ENCODE measurements around the gene CT45A5. TPM values are rescaled to one million over a fixed set of nuclear protein-coding genes. Genes with fewer than 3 reads are reported as not detected.
"Not testable (repeated sequence)": the region's sequence is repeated elsewhere in the genome, so short reads cannot be mapped to it uniquely, and the experiment has no call there.

Gene CT45A5
- total RNA-seq: not detected
- not detected for total RNA-seq (2013)
- 0 reads per million in 29 experiments for total RNA-seq

GRCh38 chrX:135785403-135785802, at the start of gene CT45A5:
Gene CT45A5, minus strand, starts transcription at chrX:135785503. Its CDS starts 3,774 bp downstream, at chrX:135781729.
- H3K27me3 ChIP-seq (replicated peaks in 1 of 2; ENCODE audit: control insufficient read depth in 2 of 2, extremely low read depth in 1 of 2, insufficient read depth in 2 of 2, low read length in 1 of 2); H3K9me3 Mint-ChIP-seq; H3K4me3 Mint-ChIP-seq; H3K27me3 Mint-ChIP-seq; H3K36me3 Mint-ChIP-seq; CTCF ChIA-PET; H3K27ac ChIP-seq (ENCODE audit: low read length); DNase-seq; H3K4me1 ChIP-seq (ENCODE audit: control insufficient read depth in 1 of 2, extremely low read depth in 1 of 2, insufficient read depth in 2 of 2, low read length in 2 of 2); ATAC-seq (replicated peaks in 1 of 4); H3K4me3 ChIP-seq (ENCODE audit: control insufficient read depth in 1 of 2, extremely low read depth in 1 of 2, low read length in 1 of 2); H3K4me1 Mint-ChIP-seq; H3K9me3 ChIP-seq; H3K27ac Mint-ChIP-seq; H3K36me3 ChIP-seq (ENCODE audit: control insufficient read depth in 2 of 2, extremely low read depth in 1 of 2, insufficient read depth in 1 of 2, low read length in 1 of 2); POLR2A ChIA-PET: not testable (repeated sequence)
- WGBS (ENCODE audit: insufficient coverage): no CpG with 5 or more reads among the region's 16 CpGs

- H3K27ac ChIP-seq (ENCODE audit: low read length); DNase-seq; H3K4me3 ChIP-seq (ENCODE audit: control insufficient read depth in 1 of 2, extremely low read depth in 1 of 2, low read length in 1 of 2); H3K36me3 Mint-ChIP-seq; H3K9me3 Mint-ChIP-seq; H3K9me3 ChIP-seq; CTCF ChIA-PET; H3K27me3 ChIP-seq (replicated peaks in 1 of 2; ENCODE audit: control insufficient read depth in 2 of 2, extremely low read depth in 1 of 2, insufficient read depth in 2 of 2, low read length in 1 of 2); H3K27me3 Mint-ChIP-seq; ATAC-seq (replicated peaks in 1 of 4); POLR2A ChIA-PET; H3K27ac Mint-ChIP-seq; H3K4me1 Mint-ChIP-seq; H3K4me1 ChIP-seq (ENCODE audit: control insufficient read depth in 1 of 2, extremely low read depth in 1 of 2, insufficient read depth in 2 of 2, low read length in 2 of 2); H3K4me3 Mint-ChIP-seq; H3K36me3 ChIP-seq (ENCODE audit: control insufficient read depth in 2 of 2, extremely low read depth in 1 of 2, insufficient read depth in 1 of 2, low read length in 1 of 2): not testable (repeated sequence)
- no CpG with 5 or more reads among the region's 17 CpGs for WGBS (ENCODE audit: insufficient coverage)
Measured at GRCh38 chrX:135819912-135820311, 34.6 kb upstream of the CT45A5 start, which contains the start of gene CT45A2. Gene CT45A2, minus strand, starts transcription at chrX:135820012. Its CDS starts 3,747 bp downstream, at chrX:135816265.

GRCh38 chrX:135802687-135803086, 17.4 kb upstream of the CT45A5 start, which contains the start of gene CT45A6:
Gene CT45A6, minus strand, starts transcription at chrX:135802787. Its CDS starts 3,794 bp downstream, at chrX:135798993.
- no CpG with 5 or more reads among the region's 16 CpGs for WGBS (ENCODE audit: insufficient coverage)
- not testable (repeated sequence) for H3K4me1 Mint-ChIP-seq

GRCh38 chrX:135768091-135768490, 17.2 kb downstream of the CT45A5 start, which contains the start of gene CT45A3:
Gene CT45A3, minus strand, starts transcription at chrX:135768191. Its CDS starts 3,747 bp downstream, at chrX:135764444.
- H3K36me3 ChIP-seq (ENCODE audit: control insufficient read depth in 2 of 2, extremely low read depth in 1 of 2, insufficient read depth in 1 of 2, low read length in 1 of 2); POLR2A ChIA-PET; H3K27me3 Mint-ChIP-seq; DNase-seq; H3K27me3 ChIP-seq (replicated peaks in 1 of 2; ENCODE audit: control insufficient read depth in 2 of 2, extremely low read depth in 1 of 2, insufficient read depth in 2 of 2, low read length in 1 of 2); H3K9me3 ChIP-seq; ATAC-seq (replicated peaks in 1 of 4); CTCF ChIA-PET; H3K4me1 Mint-ChIP-seq; H3K27ac ChIP-seq (ENCODE audit: low read length); H3K27ac Mint-ChIP-seq; H3K4me1 ChIP-seq (ENCODE audit: control insufficient read depth in 1 of 2, extremely low read depth in 1 of 2, insufficient read depth in 2 of 2, low read length in 2 of 2); H3K4me3 ChIP-seq (ENCODE audit: control insufficient read depth in 1 of 2, extremely low read depth in 1 of 2, low read length in 1 of 2); H3K9me3 Mint-ChIP-seq; H3K36me3 Mint-ChIP-seq; H3K4me3 Mint-ChIP-seq: not testable (repeated sequence)
- WGBS (ENCODE audit: insufficient coverage): no CpG with 5 or more reads among the region's 17 CpGs

More at GRCh38 chrX:135802687-135803086, 17.4 kb upstream of the CT45A5 start, which contains the start of gene CT45A6:
- CTCF ChIA-PET; H3K9me3 ChIP-seq; H3K36me3 ChIP-seq (ENCODE audit: control insufficient read depth in 2 of 2, extremely low read depth in 1 of 2, insufficient read depth in 1 of 2, low read length in 1 of 2); H3K27me3 ChIP-seq (replicated peaks in 1 of 2; ENCODE audit: control insufficient read depth in 2 of 2, extremely low read depth in 1 of 2, insufficient read depth in 2 of 2, low read length in 1 of 2); POLR2A ChIA-PET; H3K4me3 Mint-ChIP-seq; H3K9me3 Mint-ChIP-seq; H3K4me1 ChIP-seq (ENCODE audit: control insufficient read depth in 1 of 2, extremely low read depth in 1 of 2, insufficient read depth in 2 of 2, low read length in 2 of 2); DNase-seq; H3K36me3 Mint-ChIP-seq; H3K27ac ChIP-seq (ENCODE audit: low read length); H3K4me3 ChIP-seq (ENCODE audit: control insufficient read depth in 1 of 2, extremely low read depth in 1 of 2, low read length in 1 of 2); H3K27me3 Mint-ChIP-seq; ATAC-seq (replicated peaks in 1 of 4); H3K27ac Mint-ChIP-seq: not testable (repeated sequence)

- peaks cover 0 to 16% of the 10 kb centered on the region in 2 donors for H3K27me3 Mint-ChIP-seq
- H3K36me3 Mint-ChIP-seq; ATAC-seq (replicated peaks in 1 of 4); CTCF ChIA-PET; H3K4me1 Mint-ChIP-seq; DNase-seq; H3K9me3 Mint-ChIP-seq; H3K9me3 ChIP-seq; H3K4me3 Mint-ChIP-seq; H3K4me1 ChIP-seq (ENCODE audit: control insufficient read depth in 1 of 2, extremely low read depth in 1 of 2, insufficient read depth in 2 of 2, low read length in 2 of 2); H3K27ac Mint-ChIP-seq; H3K36me3 ChIP-seq (ENCODE audit: control insufficient read depth in 2 of 2, extremely low read depth in 1 of 2, insufficient read depth in 1 of 2, low read length in 1 of 2); H3K4me3 ChIP-seq (ENCODE audit: control insufficient read depth in 1 of 2, extremely low read depth in 1 of 2, low read length in 1 of 2); POLR2A ChIA-PET; H3K27me3 ChIP-seq (replicated peaks in 1 of 2; ENCODE audit: control insufficient read depth in 2 of 2, extremely low read depth in 1 of 2, insufficient read depth in 2 of 2, low read length in 1 of 2); H3K27ac ChIP-seq (ENCODE audit: low read length): not testable (repeated sequence)
- WGBS (ENCODE audit: insufficient coverage): no CpG with 5 or more reads among the region's 4 CpGs
Measured at GRCh38 chrX:135744739-135745138, 40.6 kb downstream of the CT45A5 start.

- ATAC-seq (replicated peaks in 1 of 4): no peak
- Mint-ChIP-seq H3K27ac (no peak overlapping the region), H3K9me3 (no peaks in the 10 kb centered on the region), H3K27me3 (peaks cover 0 to 14% of the 10 kb centered on the region in 2 donors), H3K4me3 (no peak overlapping the region), H3K36me3 (no peaks in the 10 kb centered on the region), H3K4me1 (peaks cover 0 to 2% (median 0%) of the 10 kb centered on the region in 3 donors)
- ChIA-PET CTCF (no interaction called here), POLR2A (no interaction called here)
- Histone ChIP-seq H3K4me3 (ENCODE audit: control insufficient read depth in 1 of 2, extremely low read depth in 1 of 2, low read length in 1 of 2) (no peak overlapping the region), H3K9me3 (no peaks in the 10 kb centered on the region), H3K36me3 (ENCODE audit: control insufficient read depth in 2 of 2, extremely low read depth in 1 of 2, insufficient read depth in 1 of 2, low read length in 1 of 2) (no peaks in the 10 kb centered on the region), H3K27me3 (replicated peaks in 1 of 2; ENCODE audit: control insufficient read depth in 2 of 2, extremely low read depth in 1 of 2, insufficient read depth in 2 of 2, low read length in 1 of 2) (no peaks in the 10 kb centered on the region), H3K4me1 (ENCODE audit: control insufficient read depth in 1 of 2, extremely low read depth in 1 of 2, insufficient read depth in 2 of 2, low read length in 2 of 2) (no peaks in the 10 kb centered on the region), H3K27ac (ENCODE audit: low read length) (no peak overlapping the region)
- DNase-seq: no peak
- no CpG with 5 or more reads among the region's 23 CpGs for WGBS (ENCODE audit: insufficient coverage)
Measured at GRCh38 chrX:135741192-135741715, 44.0 kb downstream of the CT45A5 start.

Data from T-cell (primary cell).